ENCODE data around the gene NECTIN1.
A peak's percentile ranks its signal among the peaks of the same experiment; 100 is the strongest.

The NECTIN1 gene

DNA sequence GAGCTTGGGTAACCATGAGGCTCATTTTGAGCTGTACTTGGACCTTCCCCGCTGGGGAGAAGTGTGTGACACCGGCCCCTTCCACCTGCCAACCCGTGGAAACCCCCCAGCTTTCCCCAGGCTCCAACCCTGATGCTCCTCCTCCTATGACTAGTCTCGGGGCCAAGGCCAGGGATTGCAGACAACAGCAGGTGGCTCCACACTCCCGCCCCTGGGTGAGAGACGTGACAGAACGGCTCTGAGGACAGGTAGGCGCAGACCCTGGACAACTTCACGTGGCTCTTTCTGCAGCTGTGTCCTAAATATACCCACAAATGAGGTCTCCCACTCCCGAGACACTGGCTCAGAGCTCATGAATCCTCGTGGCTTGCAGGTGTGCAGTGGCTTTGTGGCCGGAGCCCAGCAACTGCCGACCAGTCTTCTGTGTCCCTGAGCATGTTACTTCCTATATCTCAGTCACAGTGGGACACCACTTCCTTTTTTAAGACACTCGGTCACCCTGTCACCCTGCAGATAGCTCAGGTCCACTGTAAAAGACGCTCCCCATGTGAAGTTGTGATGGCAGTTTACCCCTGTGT lies 55.2 kb downstream of the NECTIN1 start:
- no peaks in the 10 kb centered on the region for H3K9me3 Mint-ChIP-seq
- H3K27ac Mint-ChIP-seq, result peak overlapping the region; percentile 25
- H3K36me3 Mint-ChIP-seq (ENCODE audit: low read depth), result no peaks in the 10 kb centered on the region
- H3K4me1 Mint-ChIP-seq, result peaks cover 9% of the 10 kb centered on the region
- no peaks in the 10 kb centered on the region for H3K27me3 Mint-ChIP-seq
- peak; percentile 87 for ATAC-seq
- peak; percentile 55 for DNase-seq
- no peak overlapping the region for H3K4me3 Mint-ChIP-seq

DNA sequence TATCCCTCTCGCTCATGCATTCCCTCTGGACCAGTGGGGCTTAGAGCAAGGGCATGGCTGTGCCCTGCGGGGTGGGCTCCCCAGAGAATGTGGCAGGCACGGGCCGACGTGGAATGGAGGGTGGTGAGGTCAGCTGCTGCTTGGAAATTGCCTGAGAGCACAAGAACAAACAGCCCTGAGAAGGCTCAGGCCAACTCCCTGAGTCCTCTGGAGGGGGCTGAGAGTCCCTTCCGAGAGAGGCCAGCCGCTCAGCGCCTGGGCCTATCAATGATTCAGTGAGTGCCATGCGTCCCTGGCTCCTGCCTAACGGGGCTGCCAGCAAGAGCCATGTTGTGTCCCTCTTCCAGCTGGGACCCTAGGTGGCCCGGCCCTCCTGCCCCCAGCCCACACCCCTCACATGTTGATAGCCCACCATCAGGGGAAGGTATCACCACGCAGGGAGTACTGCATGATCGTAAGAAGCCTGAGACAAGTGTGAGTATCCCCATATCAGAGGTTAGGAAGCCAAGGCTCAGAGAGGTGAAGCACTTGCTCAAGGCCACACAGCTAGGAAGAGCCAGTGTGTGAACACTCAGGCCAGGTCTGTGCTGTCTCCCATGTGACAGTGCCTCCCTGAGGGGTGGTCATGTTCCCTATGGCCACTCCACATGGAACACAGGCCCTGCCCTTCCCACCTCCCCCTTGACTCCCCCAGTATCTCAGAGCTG lies 55.8 kb downstream of the NECTIN1 start:
- peaks cover 9% of the 10 kb centered on the region for H3K4me1 Mint-ChIP-seq
- H3K9me3 Mint-ChIP-seq, result no peaks in the 10 kb centered on the region
- H3K4me3 Mint-ChIP-seq, result no peak overlapping the region
- H3K27ac Mint-ChIP-seq, result no peak overlapping the region
- no peak for DNase-seq
- H3K27me3 Mint-ChIP-seq, result no peaks in the 10 kb centered on the region
- H3K36me3 Mint-ChIP-seq (ENCODE audit: low read depth), result no peaks in the 10 kb centered on the region
- no peak for ATAC-seq

DNA sequence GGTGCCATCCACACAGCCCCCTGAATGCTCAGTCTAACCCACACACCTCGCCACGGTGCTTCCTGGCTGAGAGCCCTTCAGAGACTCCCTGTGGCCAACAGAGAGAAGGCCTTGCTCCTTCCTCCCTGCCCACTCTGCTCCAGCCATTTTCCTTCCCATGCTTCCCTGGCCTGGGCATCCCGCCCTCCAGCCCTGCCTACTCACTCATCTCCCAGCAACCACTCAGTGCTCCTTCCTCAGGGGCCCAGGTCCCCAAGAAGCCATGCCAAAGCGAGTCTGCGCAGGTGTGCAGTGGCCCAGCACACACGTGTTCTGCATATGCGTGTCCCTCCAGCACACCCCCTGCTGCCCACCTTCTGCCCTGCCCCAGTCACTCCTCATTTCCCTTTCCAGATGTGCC lies 56.4 kb downstream of the NECTIN1 start:
- H3K4me1 Mint-ChIP-seq, result peaks cover 9% of the 10 kb centered on the region
- no peak for DNase-seq
- no peak overlapping the region for H3K27ac Mint-ChIP-seq
- H3K36me3 Mint-ChIP-seq (ENCODE audit: low read depth), result no peaks in the 10 kb centered on the region
- no peak for ATAC-seq
- H3K9me3 Mint-ChIP-seq, result no peaks in the 10 kb centered on the region
- no peaks in the 10 kb centered on the region for H3K27me3 Mint-ChIP-seq
- H3K4me3 Mint-ChIP-seq, result no peak overlapping the region

DNA sequence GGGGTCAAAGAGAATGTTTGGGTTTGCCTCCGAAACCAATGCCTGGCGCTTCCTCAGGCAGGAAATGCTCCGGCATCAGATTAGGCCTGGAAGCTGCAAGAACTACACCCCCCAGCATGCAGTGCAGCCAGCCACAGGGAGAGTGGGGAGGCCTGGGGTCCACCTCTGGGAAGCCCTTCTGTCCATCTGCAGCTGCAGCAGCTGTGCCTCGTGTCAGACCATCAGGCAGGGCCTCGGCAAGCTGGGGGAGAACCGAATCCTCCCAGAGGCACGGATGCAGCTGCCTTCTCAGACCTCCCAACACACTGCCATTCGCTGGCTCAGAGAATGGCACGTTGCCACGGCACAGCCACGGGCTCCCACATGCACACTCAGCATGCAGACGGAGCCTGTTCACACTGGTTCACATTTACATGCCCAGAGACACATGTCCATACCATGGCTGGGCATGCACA lies 57.4 kb downstream of the NECTIN1 start:
- Mint-ChIP-seq H3K4me1 (peaks cover 9% of the 10 kb centered on the region), H3K9me3 (no peaks in the 10 kb centered on the region), H3K27me3 (no peaks in the 10 kb centered on the region), H3K27ac (no peak overlapping the region), H3K4me3 (no peak overlapping the region), H3K36me3 (ENCODE audit: low read depth) (no peaks in the 10 kb centered on the region)
- ATAC-seq (no peak), DNase-seq (no peak)

DNA sequence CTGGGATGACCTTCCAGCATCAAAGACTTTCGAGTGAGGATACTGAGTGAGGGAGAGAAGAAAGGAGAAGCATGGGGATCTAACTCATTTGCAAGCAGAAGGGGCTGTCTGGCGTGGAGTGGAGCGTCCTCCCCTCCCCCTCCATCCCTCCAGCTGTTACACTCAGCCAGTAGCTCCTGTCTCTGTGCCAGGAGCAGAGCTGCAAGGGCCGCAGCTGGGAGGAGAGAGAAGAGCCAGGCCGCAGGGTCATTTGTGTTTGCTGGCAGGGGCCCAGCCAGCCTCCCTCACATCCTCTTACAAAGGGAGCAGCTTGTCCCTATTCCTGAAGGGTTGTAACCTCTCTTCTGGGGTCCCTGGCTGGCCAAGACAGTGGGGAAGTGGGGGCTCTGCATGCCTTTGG lies 57.9 kb downstream of the NECTIN1 start:
- ATAC-seq, result no peak
- no peaks in the 10 kb centered on the region for H3K27me3 Mint-ChIP-seq
- H3K4me1 Mint-ChIP-seq, result peaks cover 9% of the 10 kb centered on the region
- no peak overlapping the region for H3K27ac Mint-ChIP-seq
- DNase-seq, result no peak
- H3K9me3 Mint-ChIP-seq, result no peaks in the 10 kb centered on the region
- no peaks in the 10 kb centered on the region for H3K36me3 Mint-ChIP-seq (ENCODE audit: low read depth)
- no peak overlapping the region for H3K4me3 Mint-ChIP-seq

DNA sequence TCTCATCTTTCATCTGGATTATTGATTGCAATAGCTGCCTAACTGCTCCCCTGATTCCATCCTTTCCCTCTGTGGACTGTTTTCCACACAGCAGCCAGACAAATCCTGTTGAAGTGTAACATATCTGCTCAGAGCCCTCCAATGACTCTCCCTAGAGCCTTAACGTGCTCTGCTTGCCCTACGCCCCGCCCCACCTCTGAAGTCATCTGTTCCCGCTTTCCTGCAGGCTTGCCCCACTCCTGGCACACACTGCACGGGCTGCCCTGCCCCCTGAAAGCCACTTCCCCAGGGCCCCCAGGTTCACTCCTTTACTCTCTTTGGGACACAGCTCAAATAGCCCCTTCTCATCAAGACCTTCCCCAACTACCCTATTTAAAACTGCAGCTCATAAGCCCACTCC lies 59.5 kb downstream of the NECTIN1 start:
- no peaks in the 10 kb centered on the region for H3K27me3 Mint-ChIP-seq
- no peak overlapping the region for H3K27ac Mint-ChIP-seq
- H3K4me1 Mint-ChIP-seq, result peaks cover 9% of the 10 kb centered on the region
- no peaks in the 10 kb centered on the region for H3K9me3 Mint-ChIP-seq
- ATAC-seq (no peak), DNase-seq (no peak)
- no peak overlapping the region for H3K4me3 Mint-ChIP-seq
- H3K36me3 Mint-ChIP-seq (ENCODE audit: low read depth), result no peaks in the 10 kb centered on the region

DNA sequence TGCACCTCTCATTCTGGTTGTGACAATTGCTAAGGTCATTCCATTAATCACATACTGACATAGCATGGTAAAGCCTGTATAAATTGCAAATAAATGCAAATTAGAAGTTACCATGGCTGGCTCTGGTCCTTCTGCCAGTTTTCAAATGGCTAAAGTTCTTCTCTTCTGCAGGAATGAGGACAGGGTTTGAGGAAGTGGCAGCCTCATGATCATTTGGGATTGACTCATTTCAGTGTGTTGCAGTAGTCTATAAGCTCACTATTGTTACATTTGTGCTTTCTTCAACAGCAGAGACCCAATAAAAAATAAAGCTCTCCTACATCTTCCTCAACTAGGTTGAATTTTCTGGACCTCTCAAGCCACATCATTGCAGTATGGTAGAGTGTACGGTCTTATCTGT lies 60.3 kb downstream of the NECTIN1 start:
- Mint-ChIP-seq H3K27me3 (no peaks in the 10 kb centered on the region), H3K27ac (no peak overlapping the region), H3K9me3 (no peaks in the 10 kb centered on the region), H3K4me3 (no peak overlapping the region), H3K4me1 (peaks cover 1% of the 10 kb centered on the region), H3K36me3 (ENCODE audit: low read depth) (no peaks in the 10 kb centered on the region)
- ATAC-seq, result no peak
- DNase-seq, result no peak

DNA sequence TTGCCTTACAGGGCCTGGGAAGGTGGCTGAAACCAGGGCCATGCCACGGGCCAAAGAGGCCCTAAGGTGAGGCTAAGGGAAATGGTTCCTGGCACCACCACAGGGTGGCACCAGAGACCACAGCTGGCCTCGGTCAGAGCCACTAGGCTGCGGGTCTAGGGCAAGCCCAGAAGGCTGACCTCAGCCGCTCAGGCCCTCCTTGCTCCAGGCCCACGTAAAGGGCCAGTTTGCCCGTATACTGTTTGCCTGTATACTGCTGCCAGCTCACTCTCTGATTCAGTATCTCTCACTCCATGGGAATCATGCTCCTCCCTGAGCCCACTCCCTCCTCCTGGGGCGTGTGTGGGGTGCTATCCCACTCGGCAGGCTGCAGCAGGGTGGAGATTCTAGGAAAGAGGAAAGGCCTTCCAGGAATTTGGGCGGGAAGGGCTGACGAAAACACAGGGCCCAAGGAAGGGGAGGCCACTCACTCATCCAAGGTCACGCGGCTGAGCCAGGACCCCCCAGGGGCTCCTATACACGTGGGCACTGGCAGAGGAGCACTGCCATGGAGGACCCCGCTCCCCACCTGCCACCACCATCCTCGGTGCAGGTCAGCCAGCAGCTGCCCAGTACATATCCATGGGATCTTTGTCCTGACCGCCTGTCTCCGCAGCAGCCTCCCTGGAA lies 62.4 kb downstream of the NECTIN1 start:
- no peak overlapping the region for H3K4me3 Mint-ChIP-seq
- H3K9me3 Mint-ChIP-seq, result no peaks in the 10 kb centered on the region
- H3K4me1 Mint-ChIP-seq, result no peaks in the 10 kb centered on the region
- DNase-seq (peak; percentile 69), ATAC-seq (peak; percentile 81)
- H3K27ac Mint-ChIP-seq, result no peak overlapping the region
- no peaks in the 10 kb centered on the region for H3K36me3 Mint-ChIP-seq (ENCODE audit: low read depth)
- H3K27me3 Mint-ChIP-seq, result no peaks in the 10 kb centered on the region

DNA sequence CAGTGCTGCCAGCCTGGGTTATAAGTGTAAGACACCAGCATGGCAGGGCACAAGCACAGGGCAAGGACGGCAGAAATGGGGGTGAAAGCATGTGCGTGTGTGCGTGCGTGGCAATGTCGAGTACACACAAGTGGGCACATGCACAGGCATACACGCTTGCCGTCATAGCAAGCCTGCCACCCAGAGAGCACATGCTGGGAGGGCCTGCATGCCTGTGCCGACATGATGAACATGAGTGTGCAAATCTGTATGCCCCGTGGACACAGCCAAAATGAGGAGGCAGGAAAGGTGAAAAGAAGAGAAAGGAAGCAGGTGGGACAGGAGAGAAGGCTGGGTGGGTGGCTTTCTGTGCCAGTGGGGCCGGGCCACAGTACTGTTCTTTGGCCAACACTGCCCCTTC lies 62.9 kb downstream of the NECTIN1 start:
- H3K4me3 Mint-ChIP-seq, result no peak overlapping the region
- H3K9me3 Mint-ChIP-seq, result no peaks in the 10 kb centered on the region
- ATAC-seq (no peak), DNase-seq (no peak)
- no peaks in the 10 kb centered on the region for H3K4me1 Mint-ChIP-seq
- H3K27me3 Mint-ChIP-seq, result no peaks in the 10 kb centered on the region
- H3K36me3 Mint-ChIP-seq (ENCODE audit: low read depth), result no peaks in the 10 kb centered on the region
- H3K27ac Mint-ChIP-seq, result no peak overlapping the region

DNA sequence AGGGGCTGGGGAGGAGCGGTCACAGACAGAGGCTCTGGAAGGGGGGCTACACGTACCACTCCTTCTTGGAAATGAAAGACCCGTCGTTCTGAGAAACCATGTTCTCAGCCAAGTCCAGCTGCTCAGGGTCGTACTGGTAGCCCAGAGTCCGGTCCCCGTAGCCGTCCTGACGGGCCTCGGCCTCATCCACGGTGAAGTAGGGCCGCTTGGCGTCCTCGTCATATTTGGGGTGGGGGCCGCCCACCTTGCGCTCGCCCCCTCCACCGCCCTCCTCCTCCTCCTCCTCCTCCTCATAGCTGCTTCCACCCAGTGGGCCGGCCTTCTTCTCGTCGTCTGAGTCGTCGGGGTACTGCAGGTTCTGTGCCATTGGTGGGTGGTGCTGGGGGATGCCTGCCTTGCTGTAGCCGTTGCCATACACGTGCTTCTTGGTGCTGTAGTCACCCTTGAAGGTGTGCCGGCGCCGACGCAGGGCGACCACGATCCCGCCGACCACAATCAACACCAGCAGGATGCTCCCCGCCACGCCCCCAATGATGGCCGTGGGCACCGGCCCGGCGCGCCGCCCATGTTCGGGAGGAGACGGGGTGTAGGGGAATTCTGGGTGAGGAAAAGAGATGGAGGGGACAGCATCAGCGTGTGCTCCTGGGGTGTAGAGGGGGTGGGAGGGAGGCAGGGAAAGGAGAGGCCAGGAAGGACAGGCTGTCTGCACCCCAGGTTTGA lies 64.1 kb downstream of the NECTIN1 start:
- ATAC-seq, result no peak
- Mint-ChIP-seq H3K27me3 (no peaks in the 10 kb centered on the region), H3K36me3 (ENCODE audit: low read depth) (no peaks in the 10 kb centered on the region)

DNA sequence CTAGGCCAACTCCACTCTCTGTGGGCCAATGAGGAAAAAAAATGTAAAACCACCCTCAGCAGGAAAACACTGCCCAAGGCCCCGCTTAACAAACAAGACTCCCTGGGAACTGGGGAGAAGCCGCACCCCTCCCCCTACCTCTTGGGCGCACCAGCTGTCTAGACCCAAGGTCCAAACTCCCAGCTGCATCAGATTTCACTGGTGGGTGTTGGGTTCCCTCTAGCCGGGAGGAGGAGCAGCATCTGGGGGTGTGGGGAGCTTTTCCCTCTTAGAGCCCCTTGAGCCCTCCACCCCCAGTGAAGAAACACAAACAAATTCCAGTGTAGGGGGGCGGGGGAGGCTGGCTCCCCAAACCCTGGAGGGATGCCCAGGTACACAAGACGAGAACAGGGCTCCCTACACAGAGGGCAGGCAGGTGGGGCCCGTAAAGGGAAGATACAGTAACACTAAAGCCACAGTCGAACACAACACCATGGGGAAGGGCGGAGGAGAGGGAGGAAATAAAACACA lies 64.9 kb downstream of the NECTIN1 start:
- DNase-seq (no peak), ATAC-seq (no peak)
- Mint-ChIP-seq H3K9me3 (no peaks in the 10 kb centered on the region), H3K36me3 (ENCODE audit: low read depth) (no peaks in the 10 kb centered on the region), H3K4me1 (no peaks in the 10 kb centered on the region), H3K4me3 (no peak overlapping the region), H3K27ac (no peak overlapping the region), H3K27me3 (no peaks in the 10 kb centered on the region)

More for the DNA sequence above, 64.1 kb downstream of the NECTIN1 start:
- H3K4me3 Mint-ChIP-seq, result no peak overlapping the region
- no peak overlapping the region for H3K27ac Mint-ChIP-seq
- H3K4me1 Mint-ChIP-seq, result no peaks in the 10 kb centered on the region
- H3K9me3 Mint-ChIP-seq, result no peaks in the 10 kb centered on the region
- DNase-seq, result no peak

DNA sequence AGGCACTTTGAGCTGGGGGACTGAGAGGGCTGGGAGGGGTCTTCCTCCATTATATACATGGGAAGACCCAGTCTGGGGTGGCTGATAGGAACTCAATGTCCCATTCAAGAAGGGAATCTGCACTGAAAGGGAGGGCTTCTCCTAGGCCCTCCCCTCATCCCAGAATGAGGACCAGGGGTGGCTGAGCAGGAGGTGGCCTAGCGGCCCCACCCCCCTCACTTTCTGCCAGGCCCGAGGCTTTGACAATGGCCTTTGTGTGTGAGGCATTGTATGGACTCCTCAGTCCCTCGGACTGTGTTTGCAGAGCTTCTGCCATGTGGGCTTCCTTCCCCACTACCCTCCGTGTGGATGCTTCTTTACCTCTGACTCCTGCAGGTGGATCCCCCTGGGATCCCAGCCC lies 65.7 kb downstream of the NECTIN1 start:
- Mint-ChIP-seq H3K4me3 (no peak overlapping the region), H3K9me3 (no peaks in the 10 kb centered on the region), H3K36me3 (ENCODE audit: low read depth) (no peaks in the 10 kb centered on the region), H3K4me1 (no peaks in the 10 kb centered on the region), H3K27ac (no peak overlapping the region), H3K27me3 (no peaks in the 10 kb centered on the region)
- DNase-seq, result no peak
- ATAC-seq, result no peak

DNA sequence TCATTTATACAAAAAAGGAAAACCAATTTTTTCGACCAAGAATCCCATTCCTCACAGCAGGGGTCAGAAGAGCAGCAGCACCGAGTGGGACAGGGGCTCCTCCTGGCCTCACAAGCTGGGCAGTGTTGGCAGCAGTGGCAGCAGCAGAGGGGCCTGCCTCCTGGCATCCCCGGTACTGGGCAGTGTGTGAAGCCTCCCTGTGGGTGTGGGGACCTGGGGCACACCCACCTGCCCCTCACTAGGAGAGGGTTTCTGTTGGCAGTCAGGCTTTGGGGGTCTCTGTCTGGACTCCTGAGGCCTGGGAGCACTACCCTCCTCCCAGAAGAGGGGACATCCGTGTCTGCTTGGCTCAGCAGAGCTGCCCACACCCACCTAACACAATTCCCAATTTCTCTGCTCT lies 67.8 kb downstream of the NECTIN1 start:
- no peaks in the 10 kb centered on the region for H3K4me1 Mint-ChIP-seq
- no peak for DNase-seq

DNA sequence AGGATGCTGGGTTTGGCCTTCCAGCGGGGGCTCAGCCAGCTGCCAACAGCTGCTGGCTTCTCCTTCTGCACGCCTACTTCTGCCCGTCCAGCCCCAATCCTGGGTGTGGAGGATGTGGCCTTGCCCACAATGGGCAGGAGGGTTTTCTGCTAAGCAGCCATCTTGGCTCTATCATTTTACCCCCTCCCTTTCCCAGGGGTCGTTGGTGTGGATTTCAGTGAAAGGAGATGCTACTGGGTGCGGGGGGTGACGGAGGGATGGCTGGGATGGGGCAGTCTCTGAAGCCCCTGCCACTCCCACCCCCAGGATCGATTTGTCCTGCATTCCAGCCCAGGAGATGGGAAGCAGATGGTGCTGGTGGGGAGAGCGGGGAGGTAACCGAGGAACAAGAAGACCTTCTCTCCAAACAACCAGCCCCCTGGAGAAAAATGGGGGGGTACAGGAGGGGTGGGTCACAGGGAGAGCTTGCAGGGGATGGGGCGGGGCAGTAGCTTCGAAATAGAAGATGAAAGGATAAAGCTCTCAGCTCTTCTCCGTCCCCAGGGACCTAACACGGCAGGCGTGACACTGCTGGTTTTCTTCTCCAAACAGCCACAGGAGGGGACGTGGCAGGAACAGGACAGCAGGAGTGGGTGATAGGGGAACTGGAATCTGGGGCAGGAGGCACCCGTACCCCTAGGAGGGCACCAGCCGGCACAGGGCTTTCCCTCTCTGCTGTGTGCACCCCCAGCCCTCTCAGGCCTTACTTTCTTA lies 68.9 kb downstream of the NECTIN1 start:
- no peaks in the 10 kb centered on the region for H3K9me3 Mint-ChIP-seq
- H3K27ac Mint-ChIP-seq, result no peak overlapping the region
- no peak for DNase-seq
- no peaks in the 10 kb centered on the region for H3K4me1 Mint-ChIP-seq
- no peak overlapping the region for H3K4me3 Mint-ChIP-seq
- H3K27me3 Mint-ChIP-seq, result no peaks in the 10 kb centered on the region
- no peaks in the 10 kb centered on the region for H3K36me3 Mint-ChIP-seq (ENCODE audit: low read depth)
- no peak for ATAC-seq

More for the DNA sequence above, 67.8 kb downstream of the NECTIN1 start:
- Mint-ChIP-seq H3K36me3 (ENCODE audit: low read depth) (no peaks in the 10 kb centered on the region), H3K4me3 (no peak overlapping the region), H3K9me3 (no peaks in the 10 kb centered on the region), H3K27me3 (no peaks in the 10 kb centered on the region), H3K27ac (no peak overlapping the region)
- no peak for ATAC-seq
